ENCODE data around the gene CCDC157. TPM values are rescaled to one million over a fixed set of nuclear protein-coding genes. Genes with fewer than 3 reads are reported as not detected.

Gene CCDC157
- total RNA-seq, 4 donors from 2014 or later: 0.17 to 4.5 (median 2.7) TPM

DNA sequence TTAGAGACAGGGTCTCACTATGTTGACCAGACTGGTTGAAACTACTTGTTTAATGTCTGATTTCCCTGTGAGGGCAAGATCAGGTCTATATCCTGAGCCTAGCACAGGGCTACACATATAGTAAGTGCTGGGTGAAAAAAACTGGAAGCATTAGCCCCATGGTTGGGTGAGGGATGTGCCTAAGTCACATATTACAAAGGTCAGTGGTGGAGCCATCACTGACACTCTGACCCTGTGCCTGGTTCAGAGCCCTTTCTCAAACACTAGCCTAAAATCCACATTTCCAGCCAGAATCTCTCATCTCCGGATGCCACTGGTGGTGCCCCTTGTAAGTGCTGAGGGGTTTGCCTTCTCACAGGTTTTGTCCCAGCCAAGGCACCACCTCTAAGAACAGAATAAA is 39.0 kb upstream of the CCDC157 start:
- WGBS, 2 donors: 89 to 100% methylated on average over 1 of the region's 1 CpG
- intact Hi-C loops (cut with DNase I; ENCODE audit: low total_unique reads): no loop called here
- H3K4me3 ChIP-seq (ENCODE audit: low read depth, poor library complexity, severe bottlenecking): no peak overlapping the region
- TF ChIP-seq, protein P1, sequence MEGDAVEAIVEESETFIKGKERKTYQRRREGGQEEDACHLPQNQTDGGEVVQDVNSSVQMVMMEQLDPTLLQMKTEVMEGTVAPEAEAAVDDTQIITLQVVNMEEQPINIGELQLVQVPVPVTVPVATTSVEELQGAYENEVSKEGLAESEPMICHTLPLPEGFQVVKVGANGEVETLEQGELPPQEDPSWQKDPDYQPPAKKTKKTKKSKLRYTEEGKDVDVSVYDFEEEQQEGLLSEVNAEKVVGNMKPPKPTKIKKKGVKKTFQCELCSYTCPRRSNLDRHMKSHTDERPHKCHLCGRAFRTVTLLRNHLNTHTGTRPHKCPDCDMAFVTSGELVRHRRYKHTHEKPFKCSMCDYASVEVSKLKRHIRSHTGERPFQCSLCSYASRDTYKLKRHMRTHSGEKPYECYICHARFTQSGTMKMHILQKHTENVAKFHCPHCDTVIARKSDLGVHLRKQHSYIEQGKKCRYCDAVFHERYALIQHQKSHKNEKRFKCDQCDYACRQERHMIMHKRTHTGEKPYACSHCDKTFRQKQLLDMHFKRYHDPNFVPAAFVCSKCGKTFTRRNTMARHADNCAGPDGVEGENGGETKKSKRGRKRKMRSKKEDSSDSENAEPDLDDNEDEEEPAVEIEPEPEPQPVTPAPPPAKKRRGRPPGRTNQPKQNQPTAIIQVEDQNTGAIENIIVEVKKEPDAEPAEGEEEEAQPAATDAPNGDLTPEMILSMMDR (IDR thresholded peaks at IDR 0.05): no peak
- TF ChIP-seq POLR2A (IDR thresholded peaks at IDR 0.05): no peak
- DNase-seq (ENCODE audit: low spot score in 2 of 2): no peak

DNA sequence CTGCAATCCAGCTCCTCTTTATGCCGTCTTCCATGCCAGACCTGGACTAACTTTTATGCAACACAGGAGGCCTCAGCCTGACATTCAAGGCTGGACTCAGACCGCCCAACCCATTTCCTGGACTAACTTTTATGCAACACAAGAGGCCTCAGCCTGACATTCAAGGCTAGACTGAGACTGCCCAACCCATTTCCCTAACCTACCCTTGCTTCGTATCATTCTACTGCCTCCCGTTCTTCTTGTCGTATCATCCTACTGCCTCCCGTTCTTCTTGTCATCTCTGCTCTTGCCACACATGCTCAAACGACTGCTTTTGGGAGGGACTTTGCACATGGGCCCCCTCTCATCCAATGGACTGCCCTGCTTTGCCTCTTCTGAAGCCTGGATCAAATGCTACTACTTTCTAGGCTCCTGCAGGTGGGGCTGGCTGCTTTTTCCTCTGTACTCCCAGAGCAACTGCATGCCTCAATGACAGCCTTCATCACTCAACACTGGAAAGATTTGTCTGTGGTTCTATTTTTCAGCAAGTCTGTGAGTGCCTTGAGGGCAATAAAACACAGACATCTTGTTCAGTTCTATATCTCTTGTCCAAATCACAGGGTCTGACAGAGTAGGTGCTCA is 37.9 kb upstream of the CCDC157 start:
- no peak overlapping the region for H3K4me3 ChIP-seq (ENCODE audit: low read depth, poor library complexity, severe bottlenecking)
- no peak for DNase-seq (ENCODE audit: low spot score in 2 of 2)
- intact Hi-C loops (cut with DNase I; ENCODE audit: low total_unique reads): no loop called here
- 73 to 75% methylated on average over 7 of the region's 7 CpGs for WGBS, 2 donors
- no peak for TF ChIP-seq POLR2A (IDR thresholded peaks at IDR 0.05)
- TF ChIP-seq, protein P1 (IDR thresholded peaks at IDR 0.05): no peak

DNA sequence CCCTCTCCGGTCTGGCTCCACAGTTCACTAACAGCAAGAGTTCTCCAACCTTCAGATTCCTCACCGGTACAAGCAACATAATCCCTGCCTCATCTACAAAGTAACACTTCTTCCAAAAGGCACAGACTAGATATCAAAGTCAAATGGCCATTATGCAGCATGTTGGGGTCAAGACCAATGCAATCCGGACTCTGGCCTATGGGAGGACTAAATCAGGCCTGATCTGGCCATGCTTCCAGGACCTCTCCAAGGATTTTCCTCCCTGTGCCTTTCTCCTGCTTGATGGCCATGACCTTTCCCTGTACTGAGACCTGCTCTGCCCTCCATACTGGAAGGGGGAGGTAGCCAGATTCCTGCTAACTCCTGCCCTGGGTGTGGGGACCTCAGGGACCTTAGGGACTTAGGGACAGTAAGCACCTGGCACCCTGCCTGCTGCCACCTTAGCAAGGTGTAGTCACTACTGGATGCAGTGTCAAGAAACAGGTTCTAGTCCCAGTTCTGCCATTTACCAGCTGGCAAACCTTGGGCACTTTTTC is 36.7 kb upstream of the CCDC157 start:
- no peak for DNase-seq (ENCODE audit: low spot score in 2 of 2)
- intact Hi-C loops (cut with DNase I; ENCODE audit: low total_unique reads): no loop called here
- TF ChIP-seq POLR2A (IDR thresholded peaks at IDR 0.05): no peak
- TF ChIP-seq, protein P1 (IDR thresholded peaks at IDR 0.05): no peak
- H3K4me3 ChIP-seq (ENCODE audit: low read depth, poor library complexity, severe bottlenecking): no peak overlapping the region
- WGBS, 2 donors: 88 to 97% methylated on average over 3 of the region's 3 CpGs

DNA sequence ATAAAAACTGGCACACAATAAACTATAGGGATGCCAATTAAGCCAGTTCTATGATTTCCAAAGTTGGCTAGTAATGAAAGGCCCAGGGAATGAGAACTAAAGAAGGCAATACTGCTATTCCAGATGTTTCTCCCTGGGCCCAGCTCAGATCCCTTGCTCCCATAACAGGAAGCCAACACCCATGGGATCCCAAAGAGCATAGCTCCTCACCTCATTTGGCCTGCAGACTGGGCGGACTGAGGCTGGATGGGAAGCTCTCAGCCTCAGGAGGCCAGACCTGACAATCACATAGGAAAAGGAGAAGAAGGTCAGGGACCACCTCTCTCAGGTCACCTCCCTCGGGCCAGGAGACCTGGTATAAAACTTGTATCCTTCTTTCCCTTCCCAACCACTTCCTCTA is 35.3 kb upstream of the CCDC157 start:
- intact Hi-C loops (cut with DNase I; ENCODE audit: low total_unique reads): no loop called here
- no peak for TF ChIP-seq POLR2A (IDR thresholded peaks at IDR 0.05)
- TF ChIP-seq, protein P1 (IDR thresholded peaks at IDR 0.05): no peak
- DNase-seq (ENCODE audit: low spot score in 2 of 2): no peak
- H3K4me3 ChIP-seq (ENCODE audit: low read depth, poor library complexity, severe bottlenecking): no peak overlapping the region
- WGBS, 2 donors: 72 to 76% methylated on average over 2 of the region's 2 CpGs

DNA sequence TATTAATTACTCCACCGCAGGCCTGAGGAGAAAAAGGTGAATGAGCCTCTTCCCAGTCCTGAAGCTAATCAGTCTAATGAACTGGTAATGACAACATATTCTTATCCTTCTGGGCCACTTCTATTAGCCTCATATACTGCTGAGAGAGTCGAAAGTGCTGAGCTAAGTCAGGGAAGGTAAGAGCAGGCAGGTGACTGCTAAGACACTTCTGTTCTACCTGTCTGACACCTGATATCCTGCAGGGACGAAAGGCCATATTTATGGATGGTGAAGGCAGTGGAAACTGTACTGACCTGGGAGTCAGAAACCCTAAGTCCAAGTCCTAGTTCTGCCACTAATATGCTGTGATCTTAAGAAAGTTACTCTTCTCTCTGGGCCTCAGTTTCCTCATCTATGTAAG is 33.6 kb upstream of the CCDC157 start:
- WGBS, 2 donors: 88 to 93% methylated on average over 3 of the region's 3 CpGs
- intact Hi-C loops (cut with DNase I; ENCODE audit: low total_unique reads): no loop called here
- no peak for DNase-seq (ENCODE audit: low spot score in 2 of 2)
- H3K4me3 ChIP-seq (ENCODE audit: low read depth, poor library complexity, severe bottlenecking): no peak overlapping the region
- TF ChIP-seq POLR2A (IDR thresholded peaks at IDR 0.05): no peak
- TF ChIP-seq, protein P1 (IDR thresholded peaks at IDR 0.05): no peak
